Vagina (tissue), 2 donors: ENCODE data around the gene EID1.

Source experiments
- CTCF ChIP-seq, 3 experiments: fragments of 450-650 bp in 2 of 3; fragments of 200-600 bp in 1 of 3; sonication (generic) in 1 of 3; IDR thresholded peaks; one replicate each; pipeline ENCODE4 v1.5.1; 2017 to 2019; ENCODE audit warnings: antibody characterized with exemption in 3 of 3, mild to moderate bottlenecking in 2 of 3, moderate library complexity in 2 of 3
- POLR2A ChIP-seq, 2 donors: fragments of 450-650 bp; IDR thresholded peaks; one replicate each; pipeline ENCODE4 v1.6.1; 2017; ENCODE audit warnings: antibody characterized with exemption in 2 of 2, mild to moderate bottlenecking in 2 of 2, moderate library complexity in 2 of 2
- POLR2AphosphoS5 ChIP-seq, 2 donors: sonication (generic); formaldehyde crosslinking; IDR thresholded peaks; one replicate each; pipeline ENCODE4 v1.9.0; 2017; ENCODE audit warnings: antibody characterized with exemption in 2 of 2, mild to moderate bottlenecking in 2 of 2, low read depth in 1 of 2; ENCODE audit not compliant: insufficient read depth in 1 of 2

GRCh38 chr15:48888836-48889235 lies 10.9 kb downstream of the EID1 start:
- TF ChIP-seq CTCF (IDR thresholded peaks at IDR 0.05), result no peak
- TF ChIP-seq POLR2AphosphoS5 (IDR thresholded peaks at IDR 0.05; ENCODE audit: insufficient read depth in 1 of 2, low read depth in 1 of 2), result no peak
- no peak for TF ChIP-seq POLR2A (IDR thresholded peaks at IDR 0.05)
